H1 (cell line): ENCODE data around the gene HES1. TPM values are rescaled to one million over a fixed set of nuclear protein-coding genes. Genes with fewer than 3 reads are reported as not detected.
A peak's percentile ranks its signal among the peaks of the same experiment; 100 is the strongest.

Experiments used
- CTCF ChIA-PET: fragments of 300-600 bp; sonication (Branson Sonifier 250); formaldehyde crosslinking; loops from one replicate; lab custom pipeline; 2021; ENCODE audit not compliant: partially characterized antibody; lab: Charles Lee
- POLR2A ChIA-PET: fragments of 300-600 bp; sonication (Branson Sonifier 250); formaldehyde crosslinking; loops from one replicate; lab custom pipeline; 2021; ENCODE audit warnings: inconsistent platforms; ENCODE audit not compliant: partially characterized antibody; lab: Charles Lee
- DNase-seq, 2 experiments: peaks; one replicate each; pipeline versions ENCODE4 v3.0.0 to v3.0.0-alpha.2; 2010 to 2022; ENCODE audit warnings: low spot score in 2 of 2, low read depth in 1 of 2, mixed read lengths in 1 of 2
- FAIRE-seq: peaks from 2 replicates; lab custom pipeline; 2011; peaks lifted over from hg19 to GRCh38; lab: Jason Lieb, UNC
- H2AFZ ChIP-seq: 2 replicates; pipeline ENCODE4 v1.8.1; 2012; ENCODE audit warnings: low read length, inconsistent platforms
- H2AK5ac ChIP-seq: 2 replicates; pipeline ENCODE4 v1.6.1; 2013; ENCODE audit warnings: low read depth, low read length
- H2BK120ac ChIP-seq: replicated peaks from 2 replicates; pipeline ENCODE3; 2013; ENCODE audit warnings: low read depth, low read length, inconsistent platforms
- H2BK12ac ChIP-seq: 2 replicates; pipeline ENCODE4 v1.6.1; 2013; ENCODE audit warnings: low read depth, low read length
- H2BK15ac ChIP-seq: 2 replicates; pipeline ENCODE4 v1.6.1; 2013; ENCODE audit warnings: low read length
- H2BK20ac ChIP-seq: 2 replicates; pipeline ENCODE4 v1.6.1; 2013; ENCODE audit warnings: low read length
- H2BK5ac ChIP-seq: 2 replicates; pipeline ENCODE4 v1.6.1; 2013; ENCODE audit warnings: low read depth, low read length
- H3K14ac ChIP-seq: 2 replicates; pipeline ENCODE4 v1.6.1; 2013; ENCODE audit warnings: inconsistent platforms; ENCODE audit not compliant: insufficient read length
- H3K18ac ChIP-seq: 2 replicates; pipeline ENCODE4 v1.6.1; 2013; ENCODE audit warnings: low read length; ENCODE audit errors: extremely low read depth
- H3K23ac ChIP-seq: 2 replicates; pipeline ENCODE4 v1.6.1; 2013; ENCODE audit warnings: inconsistent platforms; ENCODE audit not compliant: insufficient read length
- H3K23me2 ChIP-seq: 2 replicates; pipeline ENCODE4 v1.6.1; 2013; ENCODE audit warnings: low read depth, low read length
- H3K27ac ChIP-seq: 2 replicates; pipeline ENCODE4 v1.6.1; 2011; ENCODE audit warnings: low read depth, low read length, inconsistent platforms
- H3K27me3 ChIP-seq, 4 experiments: replicated peaks in 1 of 4; 1 replicate in 1 of 4; 2 replicates in 3 of 4; pipeline versions ENCODE4 v1.6.1 to v1.8.1; 2011 to 2013; ENCODE audit warnings: low read length in 3 of 4, mild to moderate bottlenecking in 3 of 4, inconsistent platforms in 2 of 4, mixed read lengths in 2 of 4, moderate library complexity in 1 of 4; ENCODE audit not compliant: control insufficient read depth in 3 of 4, insufficient read depth in 3 of 4; ENCODE audit errors: extremely low read depth in 1 of 4
- H3K36me3 ChIP-seq, 4 experiments: 2 replicates each; pipeline versions ENCODE4 v1.6.1 to v1.8.1; 2011 to 2013; ENCODE audit warnings: mild to moderate bottlenecking in 4 of 4, low read length in 3 of 4, moderate library complexity in 2 of 4, control low read depth in 1 of 4, inconsistent platforms in 1 of 4; ENCODE audit not compliant: insufficient read depth in 4 of 4, control insufficient read depth in 2 of 4
- H3K4ac ChIP-seq: replicated peaks from 2 replicates; pipeline ENCODE3; 2013; ENCODE audit warnings: low read length, low read depth, mixed read lengths, inconsistent platforms; ENCODE audit not compliant: insufficient read length
- H3K4me1 ChIP-seq, 4 experiments: replicated peaks in 1 of 4; 1 replicate in 1 of 4; 2 replicates in 3 of 4; pipeline versions ENCODE4 v1.6.1 to v1.8.1; 2011 to 2013; ENCODE audit warnings: low read length in 3 of 4, inconsistent platforms in 2 of 4, mixed read lengths in 1 of 4; ENCODE audit not compliant: insufficient read depth in 4 of 4, control insufficient read depth in 3 of 4
- H3K4me2 ChIP-seq, 2 experiments: 2 replicates each; pipeline versions ENCODE4 v1.6.1 to v1.8.1; 2011 to 2013; ENCODE audit warnings: low read depth in 2 of 2, low read length in 2 of 2, control low read depth in 1 of 2, inconsistent platforms in 1 of 2, mild to moderate bottlenecking in 1 of 2; ENCODE audit not compliant: insufficient read depth in 1 of 2
- H3K4me3 ChIP-seq, 4 experiments: fragments of 200-600, 300-600 bp in 1 of 4; sonication (generic), shearing (Covaris generic), sonication (Bioruptor Twin) in 1 of 4; 2 replicates each; pipeline versions ENCODE4 v1.5.1 to v1.8.1; 2011 to 2016; ENCODE audit warnings: low read length in 4 of 4, low read depth in 3 of 4, control low read depth in 2 of 4, inconsistent platforms in 2 of 4, mild to moderate bottlenecking in 2 of 4, mixed read lengths in 1 of 4, moderate library complexity in 1 of 4; ENCODE audit not compliant: insufficient read depth in 2 of 4; ENCODE audit errors: extremely low read depth in 1 of 4
- H3K56ac ChIP-seq: replicated peaks from 2 replicates; pipeline ENCODE3; 2013; ENCODE audit warnings: low read depth, mild to moderate bottlenecking, mixed read lengths, low read length, inconsistent platforms; ENCODE audit not compliant: insufficient read length
- H3K79me1 ChIP-seq: 2 replicates; pipeline ENCODE4 v1.6.1; 2013; ENCODE audit warnings: low read depth, low read length, control low read depth
- H3K79me2 ChIP-seq, 2 experiments: 2 replicates each; pipeline versions ENCODE4 v1.6.1 to v1.8.1; 2012 to 2013; ENCODE audit warnings: low read length in 2 of 2, mild to moderate bottlenecking in 2 of 2, inconsistent platforms in 1 of 2; ENCODE audit not compliant: insufficient read depth in 2 of 2, control insufficient read depth in 1 of 2
- H3K9ac ChIP-seq, 4 experiments: replicated peaks in 1 of 4; 1 replicate in 1 of 4; 2 replicates in 3 of 4; pipeline versions ENCODE4 v1.6.1 to v1.8.1; 2011 to 2013; ENCODE audit warnings: low read depth in 3 of 4, low read length in 3 of 4, control low read depth in 2 of 4, mild to moderate bottlenecking in 2 of 4, moderate library complexity in 2 of 4, inconsistent platforms in 1 of 4; ENCODE audit errors: extremely low read depth in 1 of 4
- H3K9me3 ChIP-seq, 2 experiments: 2 replicates each; pipeline versions ENCODE4 v1.6.1 to v1.8.1; 2012 to 2013; ENCODE audit warnings: mild to moderate bottlenecking in 2 of 2, moderate library complexity in 2 of 2, control low read depth in 1 of 2, inconsistent platforms in 1 of 2, low read depth in 1 of 2, low read length in 1 of 2, mixed read lengths in 1 of 2; ENCODE audit not compliant: insufficient read depth in 2 of 2
- H4K20me1 ChIP-seq, 2 experiments: replicated peaks in 1 of 2; 2 replicates each; pipeline versions ENCODE3 to v1.8.1; 2011 to 2013; ENCODE audit warnings: inconsistent platforms in 2 of 2, low read length in 2 of 2, mild to moderate bottlenecking in 1 of 2; ENCODE audit not compliant: insufficient read depth in 2 of 2, control insufficient read depth in 1 of 2
- H4K5ac ChIP-seq: 2 replicates; pipeline ENCODE4 v1.6.1; 2013; ENCODE audit warnings: low read length, low read depth, mixed read lengths, inconsistent platforms; ENCODE audit not compliant: insufficient read length
- H4K8ac ChIP-seq: 2 replicates; pipeline ENCODE4 v1.8.0; 2013; ENCODE audit warnings: mild to moderate bottlenecking, moderate library complexity, low read length, inconsistent platforms; ENCODE audit not compliant: insufficient read depth; ENCODE audit errors: extremely low read depth
- H4K91ac ChIP-seq: replicated peaks from 2 replicates; pipeline ENCODE3; 2013; ENCODE audit warnings: low read length, mixed read lengths, inconsistent platforms; ENCODE audit not compliant: insufficient read length
- EGR1 ChIP-seq: IDR thresholded peaks from 2 replicates; pipeline ENCODE4 v1.6.1; 2011; ENCODE audit warnings: low read depth, low read length, borderline replicate concordance
- EP300 ChIP-seq, 2 experiments: IDR thresholded peaks; 1 replicate in 1 of 2; 2 replicates in 1 of 2; pipeline ENCODE4 v1.6.1; 2011 to 2012; ENCODE audit warnings: low read depth in 2 of 2, low read length in 2 of 2, mild to moderate bottlenecking in 2 of 2, borderline replicate concordance in 1 of 2, inconsistent platforms in 1 of 2, moderate library complexity in 1 of 2
- GTF2F1 ChIP-seq: IDR thresholded peaks from 2 replicates; pipeline ENCODE4 v1.6.1; 2012; ENCODE audit warnings: low read depth, low read length, improper control_type of control experiment, borderline replicate concordance
- JUN ChIP-seq: IDR thresholded peaks from 2 replicates; pipeline ENCODE4 v1.6.1; 2011; ENCODE audit warnings: low read depth, mild to moderate bottlenecking, improper control_type of control experiment, low read length
- RAD21 ChIP-seq, 2 experiments: IDR thresholded peaks in 1 of 2; conservative IDR thresholded peaks in 1 of 2; 2 replicates each; pipeline ENCODE4 v1.6.1; 2011; ENCODE audit warnings: low read depth in 2 of 2, low read length in 2 of 2, improper control_type of control experiment in 1 of 2, inconsistent platforms in 1 of 2, mild to moderate bottlenecking in 1 of 2, moderate library complexity in 1 of 2
- RBBP5 ChIP-seq: IDR thresholded peaks from 2 replicates; pipeline ENCODE4 v1.7.1; 2012; ENCODE audit warnings: low read depth, mild to moderate bottlenecking, inconsistent platforms, low read length, moderate library complexity, borderline replicate concordance
- SIN3A ChIP-seq, 2 experiments: IDR thresholded peaks in 1 of 2; conservative IDR thresholded peaks in 1 of 2; 2 replicates each; pipeline ENCODE4 v1.6.1; 2011 to 2012; ENCODE audit warnings: low read length in 2 of 2, improper control_type of control experiment in 1 of 2, low read depth in 1 of 2, mild to moderate bottlenecking in 1 of 2
- SP1 ChIP-seq: IDR thresholded peaks from 2 replicates; pipeline ENCODE4 v1.6.1; 2011; ENCODE audit warnings: low read depth, low read length
- TAF1 ChIP-seq: IDR thresholded peaks from 2 replicates; pipeline ENCODE4 v1.6.1; 2011; ENCODE audit warnings: mild to moderate bottlenecking, low read depth, low read length
- WGBS, 2 experiments: shearing (Covaris generic) in 1 of 2; methylation state at CpG; one replicate each; pipeline versions ENCODE4 v1.1.6 to v1.1.7; 2013 to 2015; ENCODE audit warnings: low lambda C conversion rate in 2 of 2, mixed read lengths in 2 of 2, inconsistent platforms in 1 of 2, low coverage in 1 of 2, missing lambda C conversion rate in 1 of 2; ENCODE audit not compliant: insufficient replicate concordance in 2 of 2, insufficient coverage in 1 of 2, insufficient read length in 1 of 2; ENCODE audit errors: extremely low coverage in 1 of 2, missing lambda C conversion rate in 1 of 2; 5-methylcytosine and 5-hydroxymethylcytosine counted together
- polyA plus RNA-seq, 7 experiments: library from polyadenylated mRNA; depleted of rRNA in 3 of 7; stranded (reverse) in 5 of 7; unstranded in 2 of 7; fragments of >200 nt in 5 of 7; fragments of 200-250 nt in 2 of 7; gene quantifications; 1 replicate in 5 of 7; 2 replicates in 1 of 7; 4 replicates in 1 of 7; pipeline versions ENCODE4 v1.2.1 to v1.2.3, GENCODE V29; 2011 to 2013; ENCODE audit warnings: missing spikeins in 2 of 7, mixed read lengths in 2 of 7
- total RNA-seq: library from RNA; stranded (reverse); fragmentation: NEBNext Ultra II Directional; extraction: Animal tissue kit (Norgen Biotek cat#: 25700); gene quantifications from 2 replicates; pipeline ENCODE4 v1.2.1, GENCODE V29; 2021

Gene HES1
- total and polyA plus RNA-seq, 2 of the 8 experiments (the other 6 are each of a cell fraction or from before 2014, with no cell fraction given), result 7.9 to 12.9 TPM

DNA sequence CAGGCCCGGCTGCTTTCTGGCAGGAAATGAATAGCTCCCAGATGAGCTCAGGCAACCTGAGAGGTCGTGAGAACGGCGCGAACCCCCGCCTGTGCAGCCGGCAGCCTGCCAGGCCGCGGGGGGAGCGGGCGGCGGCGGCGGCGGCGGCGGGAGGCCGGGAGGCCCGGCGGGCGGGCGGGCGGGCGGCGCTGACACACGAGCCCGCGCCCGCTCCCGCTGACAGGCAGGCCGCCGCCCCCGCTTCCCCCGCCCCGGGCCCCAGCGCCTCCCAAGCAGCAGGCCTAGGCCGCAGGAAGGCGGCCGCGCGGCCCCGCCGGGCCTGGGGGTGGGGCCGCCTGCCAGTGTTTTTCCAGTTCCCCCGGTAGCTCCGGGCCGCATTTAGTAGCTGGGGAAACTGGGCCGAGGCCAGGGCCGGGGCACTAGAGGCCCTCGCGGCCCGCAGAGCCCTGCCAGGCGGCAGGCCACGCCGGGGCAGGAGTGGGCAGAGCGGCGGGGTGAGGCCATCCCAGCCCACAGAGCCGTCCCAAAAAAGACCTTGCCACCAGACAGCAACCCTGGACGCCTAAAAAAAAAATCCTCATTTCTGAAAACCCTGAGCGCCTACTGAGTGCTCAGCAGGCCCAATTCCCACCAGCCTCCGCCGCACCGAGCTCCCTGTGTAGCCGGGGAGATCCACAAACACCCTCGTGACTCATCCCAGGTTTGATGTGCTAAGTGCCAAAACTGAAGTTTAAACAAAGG, 5.6 kb downstream of the HES1 start:
- no peak overlapping the region for H2BK20ac ChIP-seq
- no peak overlapping the region for H2AFZ ChIP-seq
- H2BK12ac ChIP-seq, result peak overlapping the region; percentile 86; the same call in 1 of the 2 replicates
- peak overlapping the region; percentile 43 for H3K56ac ChIP-seq
- no peaks in the 10 kb centered on the region for H3K79me1 ChIP-seq
- H3K9ac ChIP-seq, result peak overlapping the region in 2 of 4 experiments; percentile 51 to 56; a peak in 3 of 7 replicates
- peak overlapping the region in 3 of 4 experiments; percentile 14 to 39 (median 26); a peak in 4 of 8 replicates for H3K4me3 ChIP-seq
- peak overlapping the region; percentile 90 for H4K91ac ChIP-seq
- H3K23me2 ChIP-seq, result peaks cover 8% of the 10 kb centered on the region; the same call in 1 of the 2 replicates
- H2BK120ac ChIP-seq, result peak overlapping the region; percentile 30
- peak overlapping the region; percentile 66; the same call in 1 of the 2 replicates for H3K27ac ChIP-seq
- peaks cover 11 to 33% (median 20%) of the 10 kb centered on the region in 4 experiments for H3K4me1 ChIP-seq
- H2BK15ac ChIP-seq, result no peak overlapping the region
- peaks cover 0 to 13% (median 7%) of the 10 kb centered on the region in 4 experiments; a peak in 3 of 7 replicates for H3K27me3 ChIP-seq
- no peak for FAIRE-seq
- TF ChIP-seq GTF2F1, result no peak
- no peak for TF ChIP-seq JUN
- TF ChIP-seq SIN3A (conservative IDR thresholded peaks at IDR 0.05 in 1 of 2, IDR thresholded peaks at IDR 0.05 in 1 of 2; ENCODE audit: low read depth in 1 of 2, low read length in 2 of 2), result peak in 1 of 2 experiments; percentile 33; a peak in 1 of 4 replicates
- TF ChIP-seq RBBP5, result no peak
- TF ChIP-seq EP300 (IDR thresholded peaks at IDR 0.05; ENCODE audit: borderline replicate concordance in 1 of 2, low read depth in 2 of 2, low read length in 2 of 2), result 0 out of 3 replicates have a peak, but pooled peaks of 1 of the 2 experiments have one; percentile 44
- peak; percentile 58; the same call in 1 of the 2 replicates for TF ChIP-seq SP1
- TF ChIP-seq RAD21 (IDR thresholded peaks at IDR 0.05 in 1 of 2, conservative IDR thresholded peaks at IDR 0.05 in 1 of 2; ENCODE audit: low read depth in 2 of 2, low read length in 2 of 2), result peak in 1 of 2 experiments; percentile 35; a peak in 2 of 4 replicates
- peak; percentile 43; the same call in 1 of the 2 replicates for TF ChIP-seq TAF1
- peak; percentile 71; the same call in 1 of the 2 replicates for TF ChIP-seq EGR1
- TF ChIP-seq, all 59 proteins: peak for 6
- peaks cover 0 to 5% of the 10 kb centered on the region in 2 experiments for H4K20me1 ChIP-seq
- 8% methylated on average over 15 of the region's 65 CpGs; no CpG with 5 or more reads in 1 of the 2 experiments for WGBS, 2 experiments
- H3K36me3 ChIP-seq, result peaks cover 0 to 7% (median 2%) of the 10 kb centered on the region in 4 experiments; a peak in 2 of 8 replicates
- H3K18ac ChIP-seq, result peak overlapping the region; percentile 78; the same call in 1 of the 2 replicates
- POLR2A ChIA-PET, result interaction anchor here (0.6 to 2.9 kb wide), 19 partner anchors 7 to 459 kb away, joined by 3 to 21 read pairs (median 4); no protein-coding TSS in a partner anchor
- H3K14ac ChIP-seq, result no peak overlapping the region
- H3K79me2 ChIP-seq, result peaks cover 0 to 11% of the 10 kb centered on the region in 2 experiments; a peak in 2 of 4 replicates
- H3K9me3 ChIP-seq, result no peaks in the 10 kb centered on the region
- peak overlapping the region; percentile 60 to 86 for H3K4me2 ChIP-seq
- peak overlapping the region; percentile 45 for H4K5ac ChIP-seq
- H2BK5ac ChIP-seq, result peak overlapping the region; percentile 88; the same call in 1 of the 2 replicates
- peak in 1 of 2 experiments; percentile 82 for DNase-seq
- H3K23ac ChIP-seq, result no peak overlapping the region
- H2AK5ac ChIP-seq, result no peak overlapping the region; the same call in 1 of the 2 replicates
- H4K8ac ChIP-seq, result peak overlapping the region; percentile 76; the same call in 1 of the 2 replicates
- CTCF ChIA-PET, result interaction anchor here (0.6 to 5.0 kb wide), 11 partner anchors 10 to 191 kb away, joined by 3 to 23 read pairs (median 4); no protein-coding TSS in a partner anchor
- H3K4ac ChIP-seq, result peak overlapping the region; percentile 2
